GM20000 (cell line): ENCODE results near the gene HEBP1.

ENCODE experiments used
- DNase-seq: peaks from one replicate; pipeline ENCODE4 v3.0.0; 2012; ENCODE audit warnings: low spot score
- TF ChIP-seq, protein P1 (sequence below): IDR thresholded peaks from 2 replicates; pipeline ENCODE4 v1.5.1; 2012; ENCODE audit warnings: mild to moderate bottlenecking, control low read depth; ENCODE audit errors: extremely low read depth, missing control alignments

HEBP1 gene, protein sequence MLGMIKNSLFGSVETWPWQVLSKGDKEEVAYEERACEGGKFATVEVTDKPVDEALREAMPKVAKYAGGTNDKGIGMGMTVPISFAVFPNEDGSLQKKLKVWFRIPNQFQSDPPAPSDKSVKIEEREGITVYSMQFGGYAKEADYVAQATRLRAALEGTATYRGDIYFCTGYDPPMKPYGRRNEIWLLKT

DNA sequence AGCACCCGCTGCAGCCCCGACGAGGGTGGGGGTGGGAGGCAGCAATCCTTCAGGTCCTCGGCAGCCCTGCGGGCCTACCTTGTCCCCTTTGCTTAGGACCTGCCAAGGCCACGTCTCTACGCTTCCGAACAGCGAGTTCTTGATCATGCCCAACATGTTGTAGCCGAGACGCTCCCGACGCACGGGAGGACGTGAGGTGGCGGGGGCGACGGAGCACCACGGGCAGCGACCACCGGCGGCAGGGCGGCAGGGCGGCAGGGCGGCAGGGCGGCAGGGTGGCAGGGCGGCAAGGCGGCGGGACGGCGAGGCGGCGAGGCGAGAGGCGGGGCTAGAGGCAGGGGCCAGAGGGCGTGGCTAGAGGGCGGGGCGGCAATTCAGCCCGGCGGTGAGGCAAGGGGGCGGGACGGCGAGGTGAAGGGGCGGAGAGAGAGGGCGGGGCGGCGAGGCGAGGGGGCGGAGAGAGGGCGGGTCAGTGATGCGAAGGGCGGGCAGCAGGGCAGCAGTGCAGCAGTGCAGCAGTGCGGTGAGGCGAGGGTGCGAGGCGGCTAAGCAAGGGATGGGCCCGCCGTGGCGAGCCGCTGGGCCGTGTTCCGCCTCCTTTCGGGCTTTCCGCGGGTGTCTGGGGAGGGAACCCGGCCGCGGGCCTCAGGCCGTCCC, at the start of gene HEBP1:
Gene HEBP1 (minus strand): TSS at position 307 of the 657 bp plus-strand sequence. CDS start 151 bp downstream, at position 156.
- DNase-seq, result peak; percentile 99
- TF ChIP-seq, protein P1, sequence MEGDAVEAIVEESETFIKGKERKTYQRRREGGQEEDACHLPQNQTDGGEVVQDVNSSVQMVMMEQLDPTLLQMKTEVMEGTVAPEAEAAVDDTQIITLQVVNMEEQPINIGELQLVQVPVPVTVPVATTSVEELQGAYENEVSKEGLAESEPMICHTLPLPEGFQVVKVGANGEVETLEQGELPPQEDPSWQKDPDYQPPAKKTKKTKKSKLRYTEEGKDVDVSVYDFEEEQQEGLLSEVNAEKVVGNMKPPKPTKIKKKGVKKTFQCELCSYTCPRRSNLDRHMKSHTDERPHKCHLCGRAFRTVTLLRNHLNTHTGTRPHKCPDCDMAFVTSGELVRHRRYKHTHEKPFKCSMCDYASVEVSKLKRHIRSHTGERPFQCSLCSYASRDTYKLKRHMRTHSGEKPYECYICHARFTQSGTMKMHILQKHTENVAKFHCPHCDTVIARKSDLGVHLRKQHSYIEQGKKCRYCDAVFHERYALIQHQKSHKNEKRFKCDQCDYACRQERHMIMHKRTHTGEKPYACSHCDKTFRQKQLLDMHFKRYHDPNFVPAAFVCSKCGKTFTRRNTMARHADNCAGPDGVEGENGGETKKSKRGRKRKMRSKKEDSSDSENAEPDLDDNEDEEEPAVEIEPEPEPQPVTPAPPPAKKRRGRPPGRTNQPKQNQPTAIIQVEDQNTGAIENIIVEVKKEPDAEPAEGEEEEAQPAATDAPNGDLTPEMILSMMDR, result no peak

DNA sequence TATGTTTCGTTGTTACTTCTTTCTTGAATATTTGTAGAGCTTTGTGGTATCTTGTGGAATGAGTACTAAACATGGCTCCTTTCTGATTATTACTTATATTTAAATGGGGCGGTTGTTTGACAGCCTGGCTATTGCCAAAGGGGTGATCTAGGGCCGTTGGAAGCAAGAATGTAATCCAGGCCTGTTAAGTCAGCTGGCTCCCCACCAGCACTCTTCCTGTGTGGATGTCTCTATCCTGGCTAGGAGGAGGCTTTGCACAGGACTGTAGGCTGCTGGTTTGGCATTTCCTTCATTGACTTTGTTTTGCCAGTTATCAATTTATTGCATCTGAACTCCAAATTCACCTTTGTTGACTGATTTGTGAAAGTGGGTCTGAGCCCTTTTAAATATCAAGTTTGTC, 49.8 kb upstream of the HEBP1 start:
- TF ChIP-seq, protein P1, result no peak
- no peak for DNase-seq

DNA sequence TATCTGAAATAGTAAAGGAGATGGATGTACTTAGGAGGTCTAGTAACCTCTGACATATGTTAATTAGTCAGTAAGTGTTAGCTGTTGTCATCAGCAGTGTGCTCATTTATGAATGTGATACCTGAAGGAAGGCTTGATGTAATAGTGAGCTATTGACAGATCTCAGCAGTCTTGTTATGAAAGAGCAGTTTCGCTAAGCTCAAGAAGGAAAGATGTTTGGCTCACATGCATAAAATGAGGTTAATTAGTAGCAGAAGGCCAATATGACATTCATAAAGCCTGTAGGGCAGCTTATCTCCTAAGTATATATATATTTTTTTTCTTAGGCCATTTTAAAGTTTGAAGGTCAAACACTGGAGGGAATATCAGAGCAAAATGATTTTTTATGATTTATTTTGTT, 46.9 kb upstream of the HEBP1 start:
- TF ChIP-seq, protein P1, result no peak
- DNase-seq, result peak; percentile 41

DNA sequence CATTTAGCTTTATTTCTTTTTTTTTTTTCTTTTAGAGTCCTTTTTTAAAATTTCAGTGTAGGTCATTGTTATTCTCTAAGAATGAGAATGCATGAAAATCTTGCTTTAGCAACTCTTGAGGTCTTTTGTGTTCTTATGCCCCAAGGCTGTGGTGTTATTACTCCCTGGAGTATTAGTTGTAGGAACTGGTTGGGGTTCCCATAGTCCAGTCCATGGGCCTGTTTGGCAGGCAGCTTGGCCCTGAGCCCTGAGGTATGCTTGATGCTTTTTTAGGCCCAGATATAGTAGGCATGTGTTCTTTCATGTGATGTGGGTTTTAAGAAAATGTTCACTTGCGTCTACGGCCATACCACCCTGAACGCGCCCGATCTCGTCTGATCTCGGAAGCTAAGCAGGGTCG, 45.8 kb upstream of the HEBP1 start:
- no peak for DNase-seq
- TF ChIP-seq, protein P1, result no peak

DNA sequence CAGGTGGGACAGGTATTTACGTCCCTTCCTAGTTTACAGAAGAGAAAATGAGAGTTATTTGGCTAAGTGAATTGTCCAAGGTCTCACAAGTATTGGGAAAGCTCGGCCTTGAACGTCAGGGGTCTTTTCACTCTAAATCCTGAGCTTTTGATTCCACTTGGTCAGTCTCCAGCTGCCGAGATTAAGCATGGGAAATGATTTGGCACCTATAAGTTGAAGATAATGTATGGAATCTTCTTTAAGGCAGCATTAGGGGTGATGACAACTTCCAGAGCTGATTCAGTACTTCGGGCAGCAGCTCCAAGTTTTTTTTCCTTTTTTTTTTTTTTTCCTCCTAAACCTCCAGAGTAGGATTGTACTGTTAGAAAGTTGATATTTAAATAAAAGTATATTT, 44.8 kb upstream of the HEBP1 start:
- no peak for DNase-seq
- TF ChIP-seq, protein P1, result no peak

DNA sequence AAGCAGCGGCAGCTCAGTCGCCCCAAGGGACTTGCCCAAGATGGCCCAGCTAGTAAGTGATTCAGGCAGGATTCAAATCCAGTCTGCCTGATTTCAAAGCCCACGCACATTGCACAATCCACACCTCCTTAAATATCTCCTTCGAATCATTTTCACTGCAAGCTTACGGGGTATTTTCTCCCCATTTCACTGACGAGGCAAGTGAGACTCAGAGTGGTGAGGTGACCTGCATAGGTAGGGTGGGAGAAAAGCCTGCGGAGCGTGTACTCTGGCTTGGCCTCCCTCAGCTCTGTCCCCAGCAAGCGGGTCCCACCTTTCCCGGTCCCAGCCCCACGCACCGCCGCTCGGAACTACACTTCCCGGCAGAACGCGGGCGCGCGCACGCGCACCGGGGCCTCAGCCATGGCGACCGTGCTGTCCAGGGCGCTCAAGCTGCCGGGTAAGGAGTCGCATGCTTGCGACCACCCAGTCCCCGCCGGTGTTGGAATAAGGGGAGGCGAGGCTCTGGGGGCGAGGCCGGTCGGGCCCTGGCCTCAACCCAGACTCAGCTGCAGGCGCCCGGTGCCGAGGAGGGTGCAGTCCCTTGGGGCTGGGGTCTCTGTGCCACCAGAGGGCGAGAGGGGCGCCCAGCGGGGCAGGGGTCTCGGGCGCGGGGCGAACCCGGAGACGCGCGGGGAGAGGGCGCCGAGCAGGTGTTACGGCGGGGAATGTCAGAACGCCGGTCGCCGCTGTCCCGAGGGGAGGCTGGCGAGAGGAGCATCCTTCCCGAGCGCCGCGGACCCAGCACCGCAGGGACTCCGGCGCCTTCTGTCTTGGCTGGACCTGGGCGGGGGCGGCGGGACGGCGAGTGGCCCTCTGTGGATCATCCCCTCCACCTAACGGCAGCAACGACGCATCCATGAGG, 44.2 kb upstream of the HEBP1 start, which contains the start of gene FAM234B:
Gene FAM234B (plus strand): TSS at position 380 of the 904 bp plus-strand sequence. CDS start 23 bp downstream, at position 403.
- DNase-seq, result peak; percentile 88
- TF ChIP-seq, protein P1, result no peak
